BE2C (cell line): ENCODE results near the gene PGAM2.

Experiments used
- DNase-seq: peaks from one replicate; pipeline ENCODE4 v3.0.0-alpha.2; 2020
- H3K27me3 ChIP-seq: fragments of 250-450 bp; sonication (Bioruptor Pico); 2 replicates; pipeline ENCODE4 v1.5.1; 2020; ENCODE audit warnings: mild to moderate bottlenecking
- H3K36me3 ChIP-seq: fragments of 250-450 bp; sonication (Bioruptor Pico); 2 replicates; pipeline ENCODE4 v1.5.1; 2020; ENCODE audit warnings: mild to moderate bottlenecking
- H3K4me1 ChIP-seq: fragments of 250-450 bp; sonication (Bioruptor Pico); 2 replicates; pipeline ENCODE4 v1.5.1; 2020
- H3K4me3 ChIP-seq: 2 replicates; pipeline ENCODE4 v1.5.1; 2011; ENCODE audit warnings: low read depth, low read length
- H3K9me3 ChIP-seq: fragments of 250-450 bp; sonication (Bioruptor Pico); 2 replicates; pipeline ENCODE4 v1.5.1; 2020
- TF ChIP-seq, protein P1 (sequence below): IDR thresholded peaks from 2 replicates; pipeline ENCODE4 v1.5.1; 2012; ENCODE audit warnings: mild to moderate bottlenecking, low read depth, low read length

PGAM2 gene

DNA sequence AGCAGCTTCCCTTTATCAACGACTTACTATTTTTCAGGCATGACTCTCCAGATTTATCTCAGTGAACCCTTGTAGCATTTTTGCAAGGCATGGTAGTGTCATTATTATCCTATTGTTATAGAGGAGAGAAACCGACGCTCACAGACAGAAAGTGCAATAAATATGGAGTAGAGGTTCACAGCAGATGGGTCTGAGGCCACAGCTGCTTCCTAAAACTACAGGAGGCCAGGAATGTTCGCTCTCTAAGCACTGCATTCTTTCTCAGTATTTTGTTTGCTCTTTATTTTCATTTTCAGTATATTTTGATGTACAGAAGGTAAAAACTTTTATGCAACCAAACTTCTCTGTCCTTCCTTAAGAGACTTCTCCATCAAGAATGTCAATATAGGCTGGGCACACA lies 34.3 kb upstream of the PGAM2 start:
- peaks cover 6% of the 10 kb centered on the region for H3K4me1 ChIP-seq
- no peaks in the 10 kb centered on the region for H3K36me3 ChIP-seq
- no peaks in the 10 kb centered on the region; the same call in 1 of the 2 replicates for H3K27me3 ChIP-seq
- H3K4me3 ChIP-seq = no peak overlapping the region
- no peaks in the 10 kb centered on the region for H3K9me3 ChIP-seq
- TF ChIP-seq, protein P1, sequence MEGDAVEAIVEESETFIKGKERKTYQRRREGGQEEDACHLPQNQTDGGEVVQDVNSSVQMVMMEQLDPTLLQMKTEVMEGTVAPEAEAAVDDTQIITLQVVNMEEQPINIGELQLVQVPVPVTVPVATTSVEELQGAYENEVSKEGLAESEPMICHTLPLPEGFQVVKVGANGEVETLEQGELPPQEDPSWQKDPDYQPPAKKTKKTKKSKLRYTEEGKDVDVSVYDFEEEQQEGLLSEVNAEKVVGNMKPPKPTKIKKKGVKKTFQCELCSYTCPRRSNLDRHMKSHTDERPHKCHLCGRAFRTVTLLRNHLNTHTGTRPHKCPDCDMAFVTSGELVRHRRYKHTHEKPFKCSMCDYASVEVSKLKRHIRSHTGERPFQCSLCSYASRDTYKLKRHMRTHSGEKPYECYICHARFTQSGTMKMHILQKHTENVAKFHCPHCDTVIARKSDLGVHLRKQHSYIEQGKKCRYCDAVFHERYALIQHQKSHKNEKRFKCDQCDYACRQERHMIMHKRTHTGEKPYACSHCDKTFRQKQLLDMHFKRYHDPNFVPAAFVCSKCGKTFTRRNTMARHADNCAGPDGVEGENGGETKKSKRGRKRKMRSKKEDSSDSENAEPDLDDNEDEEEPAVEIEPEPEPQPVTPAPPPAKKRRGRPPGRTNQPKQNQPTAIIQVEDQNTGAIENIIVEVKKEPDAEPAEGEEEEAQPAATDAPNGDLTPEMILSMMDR = no peak
- DNase-seq = no peak

GRCh38 chr7:44098092-44099068 lies 33.0 kb upstream of the PGAM2 start:
- Histone ChIP-seq H3K27me3 (no peaks in the 10 kb centered on the region; the same call in 1 of the 2 replicates), H3K9me3 (no peaks in the 10 kb centered on the region), H3K4me1 (peaks cover 6% of the 10 kb centered on the region), H3K36me3 (no peaks in the 10 kb centered on the region), H3K4me3 (no peak overlapping the region)
- DNase-seq = no peak
- TF ChIP-seq, protein P1 = no peak

- no peaks in the 10 kb centered on the region for H3K27me3 ChIP-seq
- H3K4me1 ChIP-seq = peaks cover 6% of the 10 kb centered on the region
- H3K36me3 ChIP-seq = no peaks in the 10 kb centered on the region
- no peak overlapping the region for H3K4me3 ChIP-seq
- DNase-seq = no peak
- no peaks in the 10 kb centered on the region for H3K9me3 ChIP-seq
- TF ChIP-seq, protein P1 = no peak
These were observed 31.9 kb upstream of the PGAM2 start for GRCh38 chr7:44097064-44097932.

- Histone ChIP-seq H3K4me1 (peaks cover 6% of the 10 kb centered on the region), H3K9me3 (no peaks in the 10 kb centered on the region), H3K4me3 (no peak overlapping the region), H3K27me3 (no peaks in the 10 kb centered on the region), H3K36me3 (no peaks in the 10 kb centered on the region)
- DNase-seq = no peak
- TF ChIP-seq, protein P1 = no peak
These were observed 31.0 kb upstream of the PGAM2 start for GRCh38 chr7:44096326-44096881.

GRCh38 chr7:44095781-44096180 lies 30.4 kb upstream of the PGAM2 start:
- Histone ChIP-seq H3K27me3 (no peaks in the 10 kb centered on the region), H3K4me3 (no peak overlapping the region), H3K36me3 (no peaks in the 10 kb centered on the region), H3K9me3 (no peaks in the 10 kb centered on the region), H3K4me1 (peaks cover 2% of the 10 kb centered on the region)
- DNase-seq = no peak
- TF ChIP-seq, protein P1 = no peak
